Loucy (cell line): ENCODE results near the gene TRIM29.

Experiments
- H2AFZ ChIP-seq: fragments of 200-600 bp; sonication (generic); 2 replicates; pipeline ENCODE4 v1.6.0; 2016; ENCODE audit warnings: antibody characterized with exemption, mild to moderate bottlenecking, low read length, moderate library complexity
- H3F3A ChIP-seq: fragments of 200-600 bp; 2 replicates; pipeline ENCODE4 v1.6.0; 2016; ENCODE audit warnings: antibody characterized with exemption, low read depth, mild to moderate bottlenecking
- H3K27me3 ChIP-seq: fragments of 200-600 bp; sonication (generic); 2 replicates; pipeline ENCODE4 v1.6.1; 2014; ENCODE audit warnings: low read length, mild to moderate bottlenecking; ENCODE audit not compliant: insufficient read depth, poor library complexity, severe bottlenecking
- H3K36me3 ChIP-seq: fragments of 200-600 bp; sonication (generic); 2 replicates; pipeline ENCODE4 v1.6.1; 2016; ENCODE audit warnings: low read length; ENCODE audit not compliant: insufficient read depth
- H3K4me1 ChIP-seq: fragments of 200-600 bp; sonication (generic); 2 replicates; pipeline ENCODE4 v1.5.1; 2014; ENCODE audit warnings: low read length, mild to moderate bottlenecking; ENCODE audit not compliant: insufficient read depth, poor library complexity, severe bottlenecking
- H3K4me2 ChIP-seq: fragments of 200-600 bp; sonication (generic); 2 replicates; pipeline ENCODE4 v1.6.0; 2014; ENCODE audit warnings: antibody characterized with exemption, low read length, low read depth, mild to moderate bottlenecking; ENCODE audit not compliant: poor library complexity, severe bottlenecking
- H3K4me3 ChIP-seq: fragments of 200-600 bp; sonication (generic); 2 replicates; pipeline ENCODE4 v1.5.1; 2014; ENCODE audit warnings: low read length, mild to moderate bottlenecking, mixed read lengths; ENCODE audit not compliant: poor library complexity, severe bottlenecking
- H3K79me2 ChIP-seq: fragments of 200-600 bp; sonication (generic); 2 replicates; pipeline ENCODE4 v1.6.1; 2014; ENCODE audit warnings: low read length; ENCODE audit not compliant: insufficient read depth
- H3K9ac ChIP-seq: fragments of 200-600 bp; sonication (generic); 2 replicates; pipeline ENCODE4 v1.6.0; 2014; ENCODE audit warnings: mild to moderate bottlenecking, low read depth, low read length, moderate library complexity; ENCODE audit not compliant: poor library complexity, severe bottlenecking
- H3K9me2 ChIP-seq: fragments of 200-600 bp; sonication (generic); replicated peaks from 2 replicates; pipeline ENCODE4 v1.6.1; 2016; ENCODE audit warnings: low read depth, low read length, mixed read lengths
- H3K9me3 ChIP-seq: fragments of 200-600 bp; sonication (generic); 2 replicates; pipeline ENCODE4 v1.6.1; 2014; ENCODE audit warnings: mild to moderate bottlenecking, antibody characterized with exemption, low read length, low read depth; ENCODE audit not compliant: insufficient read depth
- H4K20me1 ChIP-seq: fragments of 200-600 bp; sonication (generic); 2 replicates; pipeline ENCODE4 v1.6.0; 2014; ENCODE audit warnings: antibody characterized with exemption, low read length, mild to moderate bottlenecking; ENCODE audit not compliant: insufficient read depth, poor library complexity, severe bottlenecking
- EZH2phosphoT487 ChIP-seq: fragments of 200-600 bp; IDR thresholded peaks from 2 replicates; pipeline ENCODE4 v1.6.1; 2018; ENCODE audit warnings: antibody characterized with exemption, mild to moderate bottlenecking, moderate library complexity, borderline replicate concordance
- TF ChIP-seq, protein P1 (sequence below): fragments of 200-600 bp; sonication (generic); conservative IDR thresholded peaks from 2 replicates; pipeline ENCODE4 v1.5.1; 2014; ENCODE audit warnings: mild to moderate bottlenecking, antibody characterized with exemption, low read length

The TRIM29 gene

DNA sequence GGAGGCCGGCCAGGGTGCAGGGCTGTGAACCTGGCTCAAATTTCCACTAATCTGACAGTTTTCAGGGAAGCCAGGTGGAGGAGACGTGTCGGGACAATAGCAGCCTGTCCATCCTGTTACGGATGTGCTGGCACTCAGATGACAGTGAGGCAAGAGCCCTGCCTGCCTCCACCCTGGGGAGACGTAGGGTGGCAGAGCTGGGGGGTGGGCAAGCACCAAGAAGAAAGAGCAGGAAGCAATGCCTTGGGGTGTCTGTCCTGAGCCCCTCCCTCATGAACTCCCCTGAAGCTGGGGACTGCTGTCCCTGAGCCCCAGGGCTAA lies 10.0 kb upstream of the TRIM29 start:
- H3K9me2 ChIP-seq = no peaks in the 10 kb centered on the region
- no peak overlapping the region for H2AFZ ChIP-seq
- no peaks in the 10 kb centered on the region for H3K9me3 ChIP-seq
- no peaks in the 10 kb centered on the region for H3K4me1 ChIP-seq
- H3K9ac ChIP-seq = no peak overlapping the region
- TF ChIP-seq, protein P1, sequence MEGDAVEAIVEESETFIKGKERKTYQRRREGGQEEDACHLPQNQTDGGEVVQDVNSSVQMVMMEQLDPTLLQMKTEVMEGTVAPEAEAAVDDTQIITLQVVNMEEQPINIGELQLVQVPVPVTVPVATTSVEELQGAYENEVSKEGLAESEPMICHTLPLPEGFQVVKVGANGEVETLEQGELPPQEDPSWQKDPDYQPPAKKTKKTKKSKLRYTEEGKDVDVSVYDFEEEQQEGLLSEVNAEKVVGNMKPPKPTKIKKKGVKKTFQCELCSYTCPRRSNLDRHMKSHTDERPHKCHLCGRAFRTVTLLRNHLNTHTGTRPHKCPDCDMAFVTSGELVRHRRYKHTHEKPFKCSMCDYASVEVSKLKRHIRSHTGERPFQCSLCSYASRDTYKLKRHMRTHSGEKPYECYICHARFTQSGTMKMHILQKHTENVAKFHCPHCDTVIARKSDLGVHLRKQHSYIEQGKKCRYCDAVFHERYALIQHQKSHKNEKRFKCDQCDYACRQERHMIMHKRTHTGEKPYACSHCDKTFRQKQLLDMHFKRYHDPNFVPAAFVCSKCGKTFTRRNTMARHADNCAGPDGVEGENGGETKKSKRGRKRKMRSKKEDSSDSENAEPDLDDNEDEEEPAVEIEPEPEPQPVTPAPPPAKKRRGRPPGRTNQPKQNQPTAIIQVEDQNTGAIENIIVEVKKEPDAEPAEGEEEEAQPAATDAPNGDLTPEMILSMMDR = no peak
- TF ChIP-seq EZH2phosphoT487 = no peak
- no peak overlapping the region for H3K4me3 ChIP-seq
- H3K79me2 ChIP-seq = no peaks in the 10 kb centered on the region
- no peaks in the 10 kb centered on the region for H3K36me3 ChIP-seq
- H3K27me3 ChIP-seq = peaks cover 4% of the 10 kb centered on the region
- H4K20me1 ChIP-seq = no peaks in the 10 kb centered on the region
- no peaks in the 10 kb centered on the region for H3F3A ChIP-seq
- no peak overlapping the region for H3K4me2 ChIP-seq

DNA sequence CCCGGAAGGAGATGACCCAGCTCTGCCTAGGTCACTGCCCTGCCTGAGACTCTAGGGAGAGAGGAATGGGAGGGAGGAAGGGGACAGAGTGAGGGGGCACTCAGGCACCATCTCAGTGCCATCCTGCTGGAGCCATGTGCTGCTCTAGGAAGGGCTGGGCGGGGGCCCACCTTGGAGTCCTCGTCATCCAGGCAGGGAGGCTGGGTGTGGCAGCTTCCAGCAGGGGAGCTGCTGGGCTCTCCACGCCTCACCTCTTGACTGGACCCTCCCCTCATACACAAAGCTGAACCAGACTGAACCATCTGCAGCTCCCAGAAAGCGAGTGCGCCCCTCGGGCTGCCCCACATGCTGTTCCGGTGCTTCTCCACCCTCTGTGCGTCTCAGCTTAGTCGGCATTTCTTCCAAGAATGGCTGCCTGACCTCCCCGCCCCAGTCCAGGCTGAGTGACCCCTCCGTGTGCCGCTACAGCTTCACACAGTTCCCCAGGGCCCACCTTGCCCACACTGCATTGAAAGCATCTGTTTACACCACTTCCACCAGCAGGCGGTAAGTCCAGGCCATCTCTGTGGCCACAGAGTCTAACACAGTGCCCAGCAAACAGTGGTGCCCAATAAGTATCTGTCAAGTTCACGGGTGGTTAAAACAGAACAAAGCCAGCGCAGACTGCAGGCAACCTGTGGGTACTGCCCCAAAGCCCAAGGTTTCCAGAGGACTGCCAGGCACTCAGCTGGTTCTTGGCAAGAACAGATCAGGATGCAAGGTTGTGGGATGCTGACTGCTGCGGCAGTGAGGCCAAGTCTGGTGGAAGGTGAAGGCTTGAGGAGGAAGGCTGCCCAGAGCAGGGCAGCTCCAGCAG lies 9.4 kb upstream of the TRIM29 start:
- no peaks in the 10 kb centered on the region for H4K20me1 ChIP-seq
- H3K79me2 ChIP-seq = no peaks in the 10 kb centered on the region
- peaks cover 4% of the 10 kb centered on the region for H3K27me3 ChIP-seq
- H2AFZ ChIP-seq = no peak overlapping the region
- H3K9me2 ChIP-seq = no peaks in the 10 kb centered on the region
- no peak for TF ChIP-seq EZH2phosphoT487
- TF ChIP-seq, protein P1 = no peak
- no peaks in the 10 kb centered on the region for H3K9me3 ChIP-seq
- H3F3A ChIP-seq = no peaks in the 10 kb centered on the region
- H3K36me3 ChIP-seq = no peaks in the 10 kb centered on the region
- no peak overlapping the region for H3K4me2 ChIP-seq
- H3K4me1 ChIP-seq = no peaks in the 10 kb centered on the region
- H3K9ac ChIP-seq = no peak overlapping the region
- H3K4me3 ChIP-seq = no peak overlapping the region

DNA sequence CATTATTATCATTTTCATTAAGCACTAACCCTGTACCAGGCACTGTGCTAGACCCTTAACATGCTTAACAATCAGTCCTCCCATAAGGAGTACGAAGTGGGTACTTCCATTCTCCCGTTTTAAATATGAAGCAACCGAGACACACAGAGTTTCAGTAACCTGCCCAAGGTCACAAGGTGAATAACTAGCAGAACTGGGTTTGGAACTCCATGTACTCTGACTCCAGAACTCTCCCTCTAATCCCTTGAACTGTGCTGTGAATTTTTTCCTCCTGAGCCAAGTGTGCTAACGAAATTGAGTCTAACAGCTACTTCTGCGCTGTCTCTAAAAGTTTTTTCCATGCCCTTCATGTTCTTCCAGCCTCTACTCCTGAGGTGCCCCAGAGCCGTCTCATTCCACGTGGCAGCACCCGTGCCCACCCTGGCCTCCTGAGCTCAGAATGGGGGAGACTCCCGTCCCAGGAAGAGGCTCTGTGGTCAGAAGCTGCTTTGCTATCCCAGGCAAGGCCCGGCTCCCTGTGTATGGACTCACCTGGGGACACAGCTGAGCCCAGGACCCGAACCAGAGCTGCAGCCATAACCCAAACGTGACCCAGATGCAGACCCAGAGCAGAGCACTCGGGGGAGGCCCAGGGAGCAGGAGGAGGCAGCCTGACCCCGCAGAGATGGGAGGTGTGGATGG lies 8.6 kb upstream of the TRIM29 start:
- no peaks in the 10 kb centered on the region for H3K4me1 ChIP-seq
- H3K27me3 ChIP-seq = peaks cover 4% of the 10 kb centered on the region
- H2AFZ ChIP-seq = no peak overlapping the region
- no peaks in the 10 kb centered on the region for H3K9me2 ChIP-seq
- H3K36me3 ChIP-seq = no peaks in the 10 kb centered on the region
- no peaks in the 10 kb centered on the region for H3K9me3 ChIP-seq
- no peaks in the 10 kb centered on the region for H3K79me2 ChIP-seq
- H3K4me3 ChIP-seq = no peak overlapping the region
- no peak overlapping the region for H3K9ac ChIP-seq
- no peaks in the 10 kb centered on the region for H3F3A ChIP-seq
- no peak for TF ChIP-seq EZH2phosphoT487
- TF ChIP-seq, protein P1 = no peak
- H4K20me1 ChIP-seq = no peaks in the 10 kb centered on the region
- H3K4me2 ChIP-seq = no peak overlapping the region
